Mucosa of descending colon (tissue), 3 donors: ENCODE results near the gene SEC63. TPM values are rescaled to one million over a fixed set of nuclear protein-coding genes. Genes with fewer than 3 reads are reported as not detected.
A peak's percentile ranks its signal among the peaks of the same experiment; 100 is the strongest.
"Not testable (repeated sequence)": the region's sequence is repeated elsewhere in the genome, so short reads cannot be mapped to it uniquely, and the experiment has no call there.

Source experiments
- ATAC-seq: fragments of 200-7000 bp; cut with Tn5 transposase; one replicate; pipeline ENCODE4 v1.9.1; 2020; ENCODE audit warnings: mild to moderate bottlenecking, moderate library complexity
- DNase-seq, 3 donors: peaks; one replicate each; pipeline ENCODE4 v3.0.0-alpha.2; 2020
- H3K36me3 ChIP-seq: fragments of 200-600 bp; one replicate; pipeline ENCODE4 v1.8.0; 2021; ENCODE audit warnings: low read depth, mild to moderate bottlenecking
- H3K4me1 ChIP-seq: fragments of 200-600 bp; one replicate; pipeline ENCODE4 v1.8.0; 2021; ENCODE audit warnings: low read depth, mild to moderate bottlenecking
- H3K4me3 ChIP-seq: fragments of 200-600 bp; one replicate; pipeline ENCODE4 v1.8.0; 2021; ENCODE audit warnings: mild to moderate bottlenecking
- H3K9me3 ChIP-seq: fragments of 200-600 bp; one replicate; pipeline ENCODE4 v1.8.0; 2021; ENCODE audit warnings: mild to moderate bottlenecking
- intact Hi-C, 2 donors: fragments of 100-400 bp; cut with DNase I in 1 of 2; cut with micrococcal nuclease in 1 of 2; formaldehyde crosslinking; loops; one replicate each; pipeline versions ENCODE4 v1.11.0 to v1.11.1; 2022; cut with DNase I, micrococcal nuclease
- long read RNA-seq, 2 donors: library from polyadenylated mRNA; unstranded; transcript quantifications; one replicate each; pipeline ENCODE4 v2.0.0, GENCODE V29; 2019 to 2021
- total RNA-seq, 3 donors: library from RNA; stranded (reverse); fragmentation: NEBNext Ultra II Directional in 2 of 3; extraction: Animal tissue kit (Norgen Biotek cat#: 25700) in 2 of 3; gene quantifications; one replicate each; pipeline versions ENCODE4 v1.2.1 to v1.2.4, GENCODE V29; 2021 to 2023
- TF ChIP-seq, protein P1 (sequence below): fragments of 200-600 bp; IDR thresholded peaks from one replicate; pipeline ENCODE4 v1.8.0; 2022; ENCODE audit warnings: antibody characterized with exemption, mild to moderate bottlenecking
- donor health status: DM: no; HTN: no; CAD: no; lungs with moderate emphysema.
- donor health status: DM: no; HTN: no; CAD: no.
- donor health status: DM: no; HTN: yes; CAD: no.

The SEC63 gene
- 10 to 100 TPM; 47.5 to 84.9 (median 70.8) TPM for total RNA-seq
- long read RNA-seq, donor 1, full-length matches to known transcripts = 33 of 61 reads
- long read RNA-seq, donor 1, partial matches to known transcripts = 19 of 61 reads
- long read RNA-seq, donor 1, other reads (novel, unspliced or antisense) = 9 of 61 reads
- long read RNA-seq, donor 2, full-length matches to known transcripts = 1 of 10 reads
- long read RNA-seq, donor 2, partial matches to known transcripts = 7 of 10 reads
- long read RNA-seq, donor 2, other reads (novel, unspliced or antisense) = 2 of 10 reads

- intact Hi-C loops = no loop called here
Observed at GRCh38 chr6:107957909-107958688, at the start of gene SEC63. Gene SEC63, minus strand, starts transcription at chr6:107958208. Its CDS starts 199 bp downstream, at chr6:107958009.

DNA sequence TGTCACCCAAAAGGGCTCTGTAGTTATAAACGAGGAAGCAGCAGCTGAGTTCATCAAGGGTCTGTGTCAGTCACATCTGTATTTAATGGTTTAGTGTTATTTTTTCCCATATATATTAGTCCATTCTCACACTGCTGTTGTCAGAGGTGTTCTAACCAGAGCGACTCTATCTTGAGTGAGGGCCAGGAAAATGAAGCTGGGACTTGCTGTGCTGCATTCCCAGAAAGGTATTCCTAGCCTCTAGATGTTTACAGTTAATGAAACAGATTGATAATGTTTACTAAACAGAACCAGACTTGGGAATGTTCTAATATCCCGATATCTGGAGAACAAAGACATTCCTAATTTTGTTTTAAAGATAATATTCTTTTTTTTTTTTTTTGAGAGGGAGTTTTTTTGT, 48.0 kb upstream of the SEC63 start:
- Histone ChIP-seq H3K36me3 (peaks cover 7% of the 10 kb centered on the region), H3K4me3 (no peak overlapping the region), H3K4me1 (peaks cover 21% of the 10 kb centered on the region), H3K9me3 (peaks cover 7% of the 10 kb centered on the region)
- DNase-seq (no peak), ATAC-seq (no peak)
- TF ChIP-seq, protein P1, sequence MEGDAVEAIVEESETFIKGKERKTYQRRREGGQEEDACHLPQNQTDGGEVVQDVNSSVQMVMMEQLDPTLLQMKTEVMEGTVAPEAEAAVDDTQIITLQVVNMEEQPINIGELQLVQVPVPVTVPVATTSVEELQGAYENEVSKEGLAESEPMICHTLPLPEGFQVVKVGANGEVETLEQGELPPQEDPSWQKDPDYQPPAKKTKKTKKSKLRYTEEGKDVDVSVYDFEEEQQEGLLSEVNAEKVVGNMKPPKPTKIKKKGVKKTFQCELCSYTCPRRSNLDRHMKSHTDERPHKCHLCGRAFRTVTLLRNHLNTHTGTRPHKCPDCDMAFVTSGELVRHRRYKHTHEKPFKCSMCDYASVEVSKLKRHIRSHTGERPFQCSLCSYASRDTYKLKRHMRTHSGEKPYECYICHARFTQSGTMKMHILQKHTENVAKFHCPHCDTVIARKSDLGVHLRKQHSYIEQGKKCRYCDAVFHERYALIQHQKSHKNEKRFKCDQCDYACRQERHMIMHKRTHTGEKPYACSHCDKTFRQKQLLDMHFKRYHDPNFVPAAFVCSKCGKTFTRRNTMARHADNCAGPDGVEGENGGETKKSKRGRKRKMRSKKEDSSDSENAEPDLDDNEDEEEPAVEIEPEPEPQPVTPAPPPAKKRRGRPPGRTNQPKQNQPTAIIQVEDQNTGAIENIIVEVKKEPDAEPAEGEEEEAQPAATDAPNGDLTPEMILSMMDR = no peak
- intact Hi-C loops = no loop called here

More at GRCh38 chr6:107957909-107958688, at the start of gene SEC63:
- DNase-seq = peak; percentile 97 to 99 (median 99)
- peak within 1 kb of the TSS; percentile 84 for H3K4me3 ChIP-seq
- H3K4me1 ChIP-seq = peaks cover 9% of the 10 kb centered on the region
- TF ChIP-seq, protein P1 = no peak
- peak; percentile 98 for ATAC-seq
- no peaks in the 10 kb centered on the region for H3K9me3 ChIP-seq
- no peaks in the 10 kb centered on the region for H3K36me3 ChIP-seq

DNA sequence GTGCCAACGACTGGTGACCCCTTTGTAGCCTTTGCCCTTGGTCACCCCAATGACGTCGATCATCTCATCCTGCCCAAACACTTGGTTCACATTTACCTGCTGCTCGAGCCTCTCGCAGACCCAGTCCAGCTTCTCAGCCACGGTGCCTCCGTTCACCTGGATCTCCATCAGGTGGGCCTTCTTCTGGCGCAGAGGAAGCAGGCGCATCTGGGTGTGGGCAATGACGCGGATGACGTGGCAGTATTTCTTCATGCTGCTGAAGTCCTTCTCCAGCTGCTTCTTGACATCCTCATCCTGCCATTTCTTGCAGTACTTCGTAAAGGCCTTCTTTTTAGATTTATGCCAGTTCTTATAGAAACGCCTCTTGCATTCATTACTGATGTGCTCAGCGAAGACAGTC, 46.9 kb upstream of the SEC63 start:
- DNase-seq (no peak), ATAC-seq (no peak)
- Histone ChIP-seq H3K4me1 (peaks cover 23% of the 10 kb centered on the region), H3K4me3 (no peak overlapping the region), H3K9me3 (peaks cover 7% of the 10 kb centered on the region), H3K36me3 (peaks cover 7% of the 10 kb centered on the region)
- intact Hi-C loops = no loop called here
- TF ChIP-seq, protein P1 = no peak

DNA sequence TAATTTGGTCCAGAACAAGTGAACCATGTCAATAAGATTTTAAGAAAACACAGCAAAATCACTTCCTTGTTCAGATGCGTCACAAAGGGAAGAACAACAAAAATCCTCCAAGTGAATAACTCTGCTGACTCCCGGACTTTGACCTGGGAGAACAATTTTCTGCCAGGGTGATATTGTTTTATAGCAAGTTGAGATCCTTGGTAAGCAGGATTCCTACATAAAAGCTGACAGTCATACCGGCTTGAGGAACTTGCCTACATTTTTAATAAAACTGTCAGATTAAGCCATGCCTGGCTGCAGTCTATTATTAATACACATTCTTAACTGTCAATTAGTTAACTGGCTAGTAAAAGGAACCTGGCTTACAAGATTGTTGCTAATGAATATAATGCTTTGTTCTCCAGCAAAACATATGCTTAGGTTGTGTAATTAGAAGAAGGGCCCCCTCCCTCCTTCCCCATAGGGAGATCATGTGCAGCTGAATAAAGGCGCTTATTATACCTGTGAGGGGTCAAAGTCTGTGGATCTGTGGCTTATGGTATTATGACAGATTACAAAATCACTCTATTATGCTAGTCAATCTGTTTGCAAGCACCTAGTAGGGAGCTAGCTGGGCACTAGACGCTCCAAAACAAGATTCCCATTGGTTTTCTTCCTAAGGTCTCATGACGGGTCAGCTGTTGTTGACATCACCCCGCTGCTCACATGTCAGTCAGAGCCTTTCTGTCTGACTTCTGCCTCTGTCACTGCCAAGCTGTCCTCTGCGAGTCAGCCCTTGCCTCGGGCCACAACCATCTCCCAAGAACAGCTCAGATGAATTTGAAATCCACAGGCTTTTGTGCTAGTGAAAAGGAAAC, 44.6 kb upstream of the SEC63 start:
- Histone ChIP-seq H3K36me3 (peaks cover 7% of the 10 kb centered on the region), H3K9me3 (no peaks in the 10 kb centered on the region), H3K4me3 (no peak overlapping the region), H3K4me1 (peaks cover 23% of the 10 kb centered on the region)
- intact Hi-C loops = no loop called here
- peak; percentile 43 to 82 (median 54) for DNase-seq
- peak; percentile 90 for ATAC-seq
- TF ChIP-seq, protein P1 = no peak

GRCh38 chr6:108001696-108002231, 43.8 kb upstream of the SEC63 start:
- Histone ChIP-seq H3K36me3 (peaks cover 7% of the 10 kb centered on the region), H3K9me3 (no peaks in the 10 kb centered on the region), H3K4me3 (no peak overlapping the region), H3K4me1 (peaks cover 23% of the 10 kb centered on the region)
- DNase-seq (peak in 1 of 3 donors; percentile 35), ATAC-seq (peak; percentile 59)
- intact Hi-C loops = no loop called here
- TF ChIP-seq, protein P1 = no peak

GRCh38 chr6:108000259-108000658, 42.3 kb upstream of the SEC63 start:
- peaks cover 23% of the 10 kb centered on the region for H3K4me1 ChIP-seq
- H3K4me3 ChIP-seq, DNase-seq, H3K9me3 ChIP-seq, ATAC-seq, intact Hi-C loops, H3K36me3 ChIP-seq: not testable (repeated sequence)
